GM12878 (cell line): ENCODE results near the gene C10orf90.

ENCODE experiments used
- ASH2L ChIP-seq: fragments of 300-600, 200-600 bp; sonication (generic); IDR thresholded peaks from 2 replicates; pipeline ENCODE4 v1.6.1; 2017; ENCODE audit warnings: low read depth, mild to moderate bottlenecking, borderline replicate concordance
- EZH2 ChIP-seq: IDR thresholded peaks from 2 replicates; pipeline ENCODE4 v1.6.1; 2012; ENCODE audit warnings: low read depth, mild to moderate bottlenecking, control low read depth, inconsistent platforms, low read length, borderline replicate concordance; ENCODE audit not compliant: control insufficient read depth
- MYB ChIP-seq: fragments of 150-350 bp; IDR thresholded peaks from 2 replicates; pipeline ENCODE4 v1.6.1; 2014; ENCODE audit warnings: mild to moderate bottlenecking, low read depth, low read length, borderline replicate concordance
- POLR2A ChIP-seq: IDR thresholded peaks from 2 replicates; pipeline ENCODE4 v1.6.1; 2011; ENCODE audit warnings: low read depth, mild to moderate bottlenecking, low read length
- POLR2AphosphoS5 ChIP-seq: IDR thresholded peaks from 2 replicates; pipeline ENCODE4 v1.6.1; 2011; ENCODE audit warnings: mild to moderate bottlenecking, low read length, inconsistent platforms
- SREBF2 ChIP-seq: IDR thresholded peaks from 2 replicates; pipeline ENCODE4 v1.6.1; 2012; ENCODE audit warnings: mild to moderate bottlenecking, low read length
- YY1 ChIP-seq: IDR thresholded peaks from 2 replicates; pipeline ENCODE4 v1.6.1; 2011; ENCODE audit warnings: low read depth, mild to moderate bottlenecking, low read length
- TF ChIP-seq, protein P1 (sequence below), 3 experiments: IDR thresholded peaks in 2 of 3; conservative IDR thresholded peaks in 1 of 3; 2 replicates each; pipeline ENCODE4 v1.5.1; 2011; ENCODE audit warnings: low read depth in 3 of 3, low read length in 3 of 3, mild to moderate bottlenecking in 3 of 3, control low read depth in 2 of 3, moderate library complexity in 2 of 3, inconsistent platforms in 1 of 3, mixed read lengths in 1 of 3; ENCODE audit not compliant: control insufficient read depth in 2 of 3, insufficient read depth in 1 of 3; ENCODE audit errors: extremely low read depth in 1 of 3
- TF ChIP-seq, protein P2 (sequence below): IDR thresholded peaks from 2 replicates; pipeline ENCODE4 v1.6.1; 2012; ENCODE audit warnings: low read length, inconsistent platforms
- TF ChIP-seq, protein P3 (sequence below): IDR thresholded peaks from 2 replicates; pipeline ENCODE4 v1.6.1; 2011; ENCODE audit warnings: borderline replicate concordance, low read depth, mild to moderate bottlenecking, moderate library complexity, low read length; ENCODE audit not compliant: insufficient read depth, poor library complexity, severe bottlenecking

DNA sequence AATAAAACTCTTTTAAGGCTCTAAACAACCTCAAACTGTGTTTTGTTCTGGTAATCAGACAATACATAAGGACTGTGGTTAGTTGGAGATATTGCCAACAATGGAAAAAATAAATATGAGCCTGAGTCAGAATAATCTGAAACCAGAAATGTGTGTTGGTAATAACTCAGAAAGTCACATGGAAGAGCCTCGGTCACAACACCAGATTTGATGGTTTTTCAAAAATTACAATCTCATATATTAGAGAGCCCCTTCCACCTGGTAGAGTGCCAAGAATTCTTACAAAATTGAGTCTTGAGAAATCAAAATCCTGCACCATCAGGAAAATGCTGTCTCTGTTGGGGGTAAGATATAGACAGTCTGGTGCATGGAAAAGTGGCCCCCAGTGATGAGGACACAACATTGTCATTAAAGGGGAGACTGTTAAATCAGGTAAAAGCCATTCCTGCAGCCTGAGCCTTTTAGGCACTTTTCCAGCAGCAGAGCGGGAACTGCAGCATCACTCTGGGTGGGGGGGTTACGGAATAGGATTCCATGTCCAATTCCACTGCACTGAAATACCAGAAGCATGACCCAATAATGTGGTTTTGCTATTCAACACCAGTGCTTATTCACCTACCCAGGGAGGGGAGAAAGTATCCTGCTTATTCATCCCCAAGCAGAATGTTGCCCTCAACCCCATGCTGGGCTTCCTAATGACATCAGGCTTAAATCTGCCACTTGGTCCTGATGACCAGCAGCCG lies 272.7 kb downstream of the C10orf90 start:
- TF ChIP-seq YY1 (no peak), SREBF2 (no peak), ASH2L (no peak), MYB (no peak), EZH2 (no peak), POLR2AphosphoS5 (no peak), POLR2A (no peak)
- TF ChIP-seq, protein P1, sequence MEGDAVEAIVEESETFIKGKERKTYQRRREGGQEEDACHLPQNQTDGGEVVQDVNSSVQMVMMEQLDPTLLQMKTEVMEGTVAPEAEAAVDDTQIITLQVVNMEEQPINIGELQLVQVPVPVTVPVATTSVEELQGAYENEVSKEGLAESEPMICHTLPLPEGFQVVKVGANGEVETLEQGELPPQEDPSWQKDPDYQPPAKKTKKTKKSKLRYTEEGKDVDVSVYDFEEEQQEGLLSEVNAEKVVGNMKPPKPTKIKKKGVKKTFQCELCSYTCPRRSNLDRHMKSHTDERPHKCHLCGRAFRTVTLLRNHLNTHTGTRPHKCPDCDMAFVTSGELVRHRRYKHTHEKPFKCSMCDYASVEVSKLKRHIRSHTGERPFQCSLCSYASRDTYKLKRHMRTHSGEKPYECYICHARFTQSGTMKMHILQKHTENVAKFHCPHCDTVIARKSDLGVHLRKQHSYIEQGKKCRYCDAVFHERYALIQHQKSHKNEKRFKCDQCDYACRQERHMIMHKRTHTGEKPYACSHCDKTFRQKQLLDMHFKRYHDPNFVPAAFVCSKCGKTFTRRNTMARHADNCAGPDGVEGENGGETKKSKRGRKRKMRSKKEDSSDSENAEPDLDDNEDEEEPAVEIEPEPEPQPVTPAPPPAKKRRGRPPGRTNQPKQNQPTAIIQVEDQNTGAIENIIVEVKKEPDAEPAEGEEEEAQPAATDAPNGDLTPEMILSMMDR (IDR thresholded peaks at IDR 0.05 in 2 of 3, conservative IDR thresholded peaks at IDR 0.05 in 1 of 3; ENCODE audit: control insufficient read depth in 2 of 3, extremely low read depth in 1 of 3, insufficient read depth in 1 of 3, low read depth in 3 of 3, low read length in 3 of 3), result no peak
- TF ChIP-seq, protein P2, sequence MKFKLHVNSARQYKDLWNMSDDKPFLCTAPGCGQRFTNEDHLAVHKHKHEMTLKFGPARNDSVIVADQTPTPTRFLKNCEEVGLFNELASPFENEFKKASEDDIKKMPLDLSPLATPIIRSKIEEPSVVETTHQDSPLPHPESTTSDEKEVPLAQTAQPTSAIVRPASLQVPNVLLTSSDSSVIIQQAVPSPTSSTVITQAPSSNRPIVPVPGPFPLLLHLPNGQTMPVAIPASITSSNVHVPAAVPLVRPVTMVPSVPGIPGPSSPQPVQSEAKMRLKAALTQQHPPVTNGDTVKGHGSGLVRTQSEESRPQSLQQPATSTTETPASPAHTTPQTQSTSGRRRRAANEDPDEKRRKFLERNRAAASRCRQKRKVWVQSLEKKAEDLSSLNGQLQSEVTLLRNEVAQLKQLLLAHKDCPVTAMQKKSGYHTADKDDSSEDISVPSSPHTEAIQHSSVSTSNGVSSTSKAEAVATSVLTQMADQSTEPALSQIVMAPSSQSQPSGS, result no peak
- TF ChIP-seq, protein P3, sequence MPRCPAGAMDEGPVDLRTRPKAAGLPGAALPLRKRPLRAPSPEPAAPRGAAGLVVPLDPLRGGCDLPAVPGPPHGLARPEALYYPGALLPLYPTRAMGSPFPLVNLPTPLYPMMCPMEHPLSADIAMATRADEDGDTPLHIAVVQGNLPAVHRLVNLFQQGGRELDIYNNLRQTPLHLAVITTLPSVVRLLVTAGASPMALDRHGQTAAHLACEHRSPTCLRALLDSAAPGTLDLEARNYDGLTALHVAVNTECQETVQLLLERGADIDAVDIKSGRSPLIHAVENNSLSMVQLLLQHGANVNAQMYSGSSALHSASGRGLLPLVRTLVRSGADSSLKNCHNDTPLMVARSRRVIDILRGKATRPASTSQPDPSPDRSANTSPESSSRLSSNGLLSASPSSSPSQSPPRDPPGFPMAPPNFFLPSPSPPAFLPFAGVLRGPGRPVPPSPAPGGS, result no peak
